ENCODE measurements around the gene FGFR2. TPM values are rescaled to one million over a fixed set of nuclear protein-coding genes. Genes with fewer than 3 reads are reported as not detected.
A peak's percentile ranks its signal among the peaks of the same experiment; 100 is the strongest.
"Not testable (repeated sequence)": the region's sequence is repeated elsewhere in the genome, so short reads cannot be mapped to it uniquely, and the experiment has no call there.

FGFR2 gene
- total RNA-seq, 2 experiments from 2014 or later: 0.09 TPM; not detected in 1

GRCh38 chr10:121525251-121526134 is 72.8 kb downstream of the FGFR2 start:
- Mint-ChIP-seq H3K4me3 (no peak overlapping the region), H3K27ac (no peak overlapping the region), H3K27me3 (no peaks in the 10 kb centered on the region), H3K36me3 (no peaks in the 10 kb centered on the region), H3K9me3 (ENCODE audit: low read depth) (peaks cover 4% of the 10 kb centered on the region), H3K4me1 (no peaks in the 10 kb centered on the region)
- ATAC-seq (no peak), DNase-seq (no peak)
- CTCF ChIA-PET: no interaction called here

DNA sequence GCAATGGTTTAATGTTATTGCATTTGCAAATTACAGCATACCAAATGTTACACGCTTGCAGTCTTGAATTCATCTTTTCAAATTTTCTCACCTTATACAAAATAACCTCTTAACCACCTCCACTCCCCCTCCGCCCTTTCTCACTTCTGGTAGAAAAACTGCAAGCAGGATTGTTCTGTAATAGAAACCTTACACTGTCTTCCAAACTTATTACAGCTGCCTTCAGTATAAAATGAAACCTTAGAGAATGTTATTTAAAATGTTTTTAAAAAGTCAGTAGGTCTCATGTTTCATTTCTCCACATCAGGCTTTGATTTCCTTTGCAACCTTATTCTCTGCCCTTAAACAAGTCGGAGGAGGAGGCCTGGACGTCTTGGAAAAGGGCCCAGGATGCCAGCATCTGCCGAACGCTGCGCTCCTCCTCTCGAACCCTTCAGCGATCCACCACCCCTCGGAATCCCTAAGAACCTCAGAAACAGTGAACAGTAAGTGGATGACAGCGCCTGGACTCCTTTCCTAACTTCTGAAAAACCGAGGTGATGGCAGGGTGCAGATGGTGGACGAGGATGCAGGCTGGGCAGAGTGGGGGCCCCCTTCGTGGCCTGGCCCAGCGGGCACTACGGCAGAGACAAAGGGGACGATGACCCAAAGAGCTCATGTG is 74.0 kb downstream of the FGFR2 start:
- H3K27me3 Mint-ChIP-seq: no peaks in the 10 kb centered on the region
- H3K4me1 Mint-ChIP-seq: no peaks in the 10 kb centered on the region
- DNase-seq (no peak), ATAC-seq (no peak)
- H3K9me3 Mint-ChIP-seq (ENCODE audit: low read depth): peaks cover 4% of the 10 kb centered on the region
- H3K4me3 Mint-ChIP-seq: no peak overlapping the region
- CTCF ChIA-PET: no interaction called here
- no peak overlapping the region for H3K27ac Mint-ChIP-seq
- H3K36me3 Mint-ChIP-seq: no peaks in the 10 kb centered on the region

- DNase-seq (no peak), ATAC-seq (no peak)
- H3K9me3 Mint-ChIP-seq (ENCODE audit: low read depth): peaks cover 4% of the 10 kb centered on the region
- H3K27ac Mint-ChIP-seq: no peak overlapping the region
- H3K4me3 Mint-ChIP-seq: no peak overlapping the region
- CTCF ChIA-PET: no interaction called here
- H3K27me3 Mint-ChIP-seq: peaks cover 4% of the 10 kb centered on the region
- no peaks in the 10 kb centered on the region for H3K4me1 Mint-ChIP-seq
- H3K36me3 Mint-ChIP-seq: no peaks in the 10 kb centered on the region
Observed at GRCh38 chr10:121522831-121523230, 75.4 kb downstream of the FGFR2 start.

GRCh38 chr10:121521794-121522556 is 76.3 kb downstream of the FGFR2 start:
- CTCF ChIA-PET: no interaction called here
- Mint-ChIP-seq H3K4me1 (no peaks in the 10 kb centered on the region), H3K27me3 (peaks cover 4% of the 10 kb centered on the region), H3K27ac (no peak overlapping the region), H3K36me3 (no peaks in the 10 kb centered on the region), H3K9me3 (ENCODE audit: low read depth) (peaks cover 4% of the 10 kb centered on the region), H3K4me3 (no peak overlapping the region)
- DNase-seq (no peak), ATAC-seq (no peak)

GRCh38 chr10:121520526-121520925 is 77.7 kb downstream of the FGFR2 start:
- H3K27me3 Mint-ChIP-seq; DNase-seq; ATAC-seq; H3K9me3 Mint-ChIP-seq (ENCODE audit: low read depth); H3K4me1 Mint-ChIP-seq; H3K36me3 Mint-ChIP-seq; CTCF ChIA-PET; H3K27ac Mint-ChIP-seq; H3K4me3 Mint-ChIP-seq: not testable (repeated sequence)

GRCh38 chr10:121519901-121520493 is 78.2 kb downstream of the FGFR2 start:
- H3K36me3 Mint-ChIP-seq: no peaks in the 10 kb centered on the region
- CTCF ChIA-PET: no interaction called here

DNA sequence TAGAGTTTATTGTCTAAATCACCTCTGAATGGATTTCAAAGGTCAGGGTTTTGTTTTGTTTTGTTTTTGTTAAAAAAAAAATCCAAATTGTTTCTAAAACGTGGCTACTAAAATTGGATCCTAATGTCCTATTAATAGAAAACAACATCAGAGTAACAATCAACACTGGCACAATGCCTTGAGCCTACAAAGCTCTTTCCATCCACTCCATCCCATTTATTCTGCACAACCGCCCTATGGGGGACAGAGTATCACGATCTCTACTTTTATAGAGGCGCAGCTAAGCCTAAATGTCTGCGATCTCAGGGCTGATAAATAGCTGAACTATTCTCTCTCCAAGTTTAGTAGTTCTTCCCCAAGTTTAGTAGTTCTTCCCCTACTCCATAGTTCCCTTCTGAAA is 78.8 kb downstream of the FGFR2 start:
- peaks cover 4% of the 10 kb centered on the region for H3K9me3 Mint-ChIP-seq (ENCODE audit: low read depth)
- peaks cover 4% of the 10 kb centered on the region for H3K27me3 Mint-ChIP-seq
- H3K27ac Mint-ChIP-seq: no peak overlapping the region
- DNase-seq (no peak), ATAC-seq (no peak)
- no peaks in the 10 kb centered on the region for H3K36me3 Mint-ChIP-seq
- H3K4me3 Mint-ChIP-seq: no peak overlapping the region
- CTCF ChIA-PET: no interaction called here
- H3K4me1 Mint-ChIP-seq: peaks cover 8% of the 10 kb centered on the region

More at GRCh38 chr10:121519901-121520493, 78.2 kb downstream of the FGFR2 start:
- H3K9me3 Mint-ChIP-seq (ENCODE audit: low read depth): peaks cover 4% of the 10 kb centered on the region
- H3K4me1 Mint-ChIP-seq: peaks cover 8% of the 10 kb centered on the region
- H3K4me3 Mint-ChIP-seq: no peak overlapping the region
- H3K27me3 Mint-ChIP-seq: peaks cover 4% of the 10 kb centered on the region
- no peak for ATAC-seq
- no peak for DNase-seq
- no peak overlapping the region for H3K27ac Mint-ChIP-seq

DNA sequence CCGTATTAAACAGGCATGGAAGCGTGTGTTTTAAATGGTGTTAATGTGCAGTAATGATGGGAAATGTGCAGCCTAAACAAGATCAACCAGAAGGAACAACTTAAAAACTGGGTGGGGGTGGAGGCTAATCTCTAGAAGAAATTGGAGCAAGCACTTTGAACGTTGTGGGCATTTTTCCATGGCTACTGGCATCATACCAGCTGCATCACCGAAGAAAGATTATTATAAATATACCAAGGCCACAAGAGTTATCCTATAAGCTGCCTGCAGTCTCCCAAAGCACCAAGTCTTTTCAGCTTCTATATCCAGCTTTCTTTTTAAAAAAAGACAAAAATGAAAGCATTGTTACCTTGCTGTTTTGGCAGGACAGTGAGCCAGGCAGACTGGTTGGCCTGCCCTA is 79.9 kb downstream of the FGFR2 start:
- DNase-seq (no peak), ATAC-seq (no peak)
- H3K4me3 Mint-ChIP-seq: no peak overlapping the region
- CTCF ChIA-PET: no interaction called here
- peaks cover 4% of the 10 kb centered on the region for H3K27me3 Mint-ChIP-seq
- H3K27ac Mint-ChIP-seq: no peak overlapping the region
- H3K9me3 Mint-ChIP-seq (ENCODE audit: low read depth): peaks cover 4% of the 10 kb centered on the region
- H3K4me1 Mint-ChIP-seq: peaks cover 16% of the 10 kb centered on the region
- no peaks in the 10 kb centered on the region for H3K36me3 Mint-ChIP-seq

DNA sequence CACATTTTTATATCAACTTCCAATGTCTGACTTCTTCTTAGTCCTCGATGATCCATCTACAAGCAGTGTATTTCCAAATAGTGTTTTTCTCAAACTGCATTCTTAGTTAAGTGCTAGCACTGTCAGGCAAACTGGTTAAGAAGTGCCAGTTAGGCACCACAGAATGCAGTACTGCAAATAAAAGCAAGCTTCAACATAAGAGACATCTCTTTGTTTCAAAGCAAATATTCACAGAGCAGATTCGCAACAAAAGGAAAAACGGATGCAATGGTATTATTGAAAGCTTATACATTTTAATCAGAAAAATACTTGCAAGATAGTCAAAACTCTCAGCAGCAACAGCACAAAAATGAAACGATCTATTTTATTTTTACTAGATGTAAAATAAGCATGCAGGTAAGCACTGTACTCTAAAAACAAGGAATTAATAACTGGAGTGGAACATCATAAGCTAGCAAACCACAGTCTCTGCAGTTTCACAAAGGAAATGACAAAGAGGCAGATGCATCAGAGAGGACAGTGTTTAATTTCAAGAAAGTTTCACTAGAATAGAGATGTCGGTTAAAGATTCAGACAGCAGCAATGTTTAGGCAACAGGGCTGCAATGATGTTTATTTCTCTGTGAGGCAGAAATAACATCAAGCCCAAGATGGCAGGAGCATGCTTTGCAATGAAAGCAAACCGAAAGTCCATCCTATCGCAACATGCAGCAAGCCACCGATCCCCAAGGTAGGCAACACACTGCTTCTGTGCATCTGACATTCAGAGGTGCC is 82.0 kb downstream of the FGFR2 start:
- peaks cover 16% of the 10 kb centered on the region for H3K4me1 Mint-ChIP-seq
- peaks cover 4% of the 10 kb centered on the region for H3K27me3 Mint-ChIP-seq
- H3K9me3 Mint-ChIP-seq (ENCODE audit: low read depth): no peaks in the 10 kb centered on the region
- H3K27ac Mint-ChIP-seq: peak overlapping the region; percentile 65
- peak; percentile 40 for DNase-seq
- H3K36me3 Mint-ChIP-seq: no peaks in the 10 kb centered on the region
- ATAC-seq: peak; percentile 69
- peak overlapping the region; percentile 59 for H3K4me3 Mint-ChIP-seq
- CTCF ChIA-PET: no interaction called here

- Mint-ChIP-seq H3K9me3 (ENCODE audit: low read depth) (no peaks in the 10 kb centered on the region), H3K4me3 (no peak overlapping the region), H3K27me3 (peaks cover 4% of the 10 kb centered on the region), H3K4me1 (peaks cover 16% of the 10 kb centered on the region), H3K27ac (peak overlapping the region; percentile 37), H3K36me3 (no peaks in the 10 kb centered on the region)
- DNase-seq: no peak
- ATAC-seq: no peak
- CTCF ChIA-PET: interaction anchor here (0.6 kb wide), 1 partner anchor 501 kb away, joined by 4 read pairs; no protein-coding TSS in a partner anchor
Observed at GRCh38 chr10:121514141-121514865, 83.9 kb downstream of the FGFR2 start.

DNA sequence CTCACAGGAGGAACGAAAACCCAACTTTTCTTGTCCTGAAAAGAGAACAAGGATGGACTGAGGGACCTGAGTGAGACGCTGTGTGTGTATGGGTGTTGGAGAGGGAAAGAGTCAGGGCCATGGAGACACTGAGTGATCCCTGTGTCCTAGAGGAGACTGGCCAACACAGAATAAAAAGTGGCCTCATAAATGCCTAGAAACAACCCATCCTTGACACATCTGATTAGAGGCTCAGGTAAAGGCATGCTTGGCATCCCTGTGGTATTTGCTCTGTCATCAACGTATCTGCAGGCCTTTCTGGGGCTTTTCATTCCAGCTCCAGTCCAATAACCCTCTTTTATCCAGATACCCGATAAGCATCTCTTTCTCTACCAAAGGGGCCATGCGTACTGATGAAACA is 86.3 kb downstream of the FGFR2 start:
- ATAC-seq: no peak
- Mint-ChIP-seq H3K4me3 (no peak overlapping the region), H3K27me3 (no peaks in the 10 kb centered on the region), H3K36me3 (no peaks in the 10 kb centered on the region), H3K9me3 (ENCODE audit: low read depth) (no peaks in the 10 kb centered on the region), H3K4me1 (peaks cover 16% of the 10 kb centered on the region), H3K27ac (no peak overlapping the region)
- no peak for DNase-seq
- CTCF ChIA-PET: no interaction called here

GRCh38 chr10:121511460-121511859 is 86.8 kb downstream of the FGFR2 start:
- Mint-ChIP-seq H3K27ac (no peak overlapping the region), H3K9me3 (ENCODE audit: low read depth) (no peaks in the 10 kb centered on the region), H3K4me3 (no peak overlapping the region), H3K36me3 (no peaks in the 10 kb centered on the region), H3K4me1 (peaks cover 13% of the 10 kb centered on the region), H3K27me3 (no peaks in the 10 kb centered on the region)
- no peak for ATAC-seq
- no peak for DNase-seq
- CTCF ChIA-PET: no interaction called here

All from activated CD8-positive, alpha-beta memory T cell treated with anti-CD3 and anti-CD28 coated beads, Interleukin-2, amount 10 ng/mL, durations not matched to agents 7 days and 5 days (primary cell).